ENCODE measurements around the gene NT5C1A.
A peak's percentile ranks its signal among the peaks of the same experiment; 100 is the strongest.

Gene NT5C1A

DNA sequence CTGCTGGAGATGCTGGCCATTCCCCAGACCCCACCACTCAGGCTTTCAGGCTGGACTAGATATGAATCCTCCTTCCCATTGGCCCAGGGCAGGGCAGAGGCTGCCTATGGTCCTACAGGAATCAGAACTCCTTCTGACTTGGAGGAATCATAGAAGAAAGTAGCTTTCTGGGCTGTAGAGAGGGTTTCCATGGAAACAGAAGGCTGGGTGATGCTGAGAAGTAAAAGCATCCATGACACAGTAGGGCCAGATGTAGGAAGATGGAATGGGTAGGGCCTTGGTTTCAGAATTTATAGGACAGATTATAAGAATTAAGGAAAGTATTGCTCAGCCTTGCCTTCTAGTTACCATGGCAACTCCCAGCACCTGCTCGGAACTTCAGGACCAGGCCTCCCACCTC lies 9.0 kb downstream of the NT5C1A start:
- Histone ChIP-seq H4K20me1 (no peaks in the 10 kb centered on the region; a peak in 1 of 22 replicates), H3K27me3 (no peaks in the 10 kb centered on the region), H3K4me1 (peaks cover under 1 to 12% (median 9%) of the 10 kb centered on the region in 10 experiments; a peak in 18 of 20 replicates), H3K27ac (no peak overlapping the region), H3K4me2 (no peak overlapping the region), H3K9me3 (replicated peaks in 1 of 11) (no peaks in the 10 kb centered on the region), H3K4me3 (no peak overlapping the region), H3K36me3 (no peaks in the 10 kb centered on the region), H3K9ac (no peak overlapping the region)
- TF ChIP-seq Cebpa-rat (IDR thresholded peaks at IDR 0.05): no peak

- H3K4me3 ChIP-seq: no peak overlapping the region
- no peak for TF ChIP-seq Cebpa-rat (IDR thresholded peaks at IDR 0.05)
- H4K20me1 ChIP-seq: peaks cover 0 to 5% (median 0%) of the 10 kb centered on the region in 11 experiments; a peak in 1 of 22 replicates
- H3K4me2 ChIP-seq: no peak overlapping the region
- peaks cover 13 to 31% (median 25%) of the 10 kb centered on the region in 10 experiments for H3K4me1 ChIP-seq
- H3K27me3 ChIP-seq: no peaks in the 10 kb centered on the region
- no peaks in the 10 kb centered on the region for H3K36me3 ChIP-seq
- no peak overlapping the region for H3K27ac ChIP-seq
- no peaks in the 10 kb centered on the region for H3K9me3 ChIP-seq (replicated peaks in 1 of 11)
- no peak overlapping the region for H3K9ac ChIP-seq
Measured at GRCh38 chr1:39659538-39659937, 12.4 kb downstream of the NT5C1A start.

- H3K4me2 ChIP-seq: peak overlapping the region in 1 of 11 experiments; percentile 74; a peak in 1 of 22 replicates
- H3K9me3 ChIP-seq (replicated peaks in 1 of 11): no peaks in the 10 kb centered on the region
- no peak overlapping the region for H3K27ac ChIP-seq
- peaks cover 0 to 5% (median 0%) of the 10 kb centered on the region in 11 experiments; a peak in 1 of 22 replicates for H4K20me1 ChIP-seq
- no peaks in the 10 kb centered on the region for H3K36me3 ChIP-seq
- H3K9ac ChIP-seq: no peak overlapping the region
- no peak overlapping the region for H3K4me3 ChIP-seq
- H3K27me3 ChIP-seq: no peaks in the 10 kb centered on the region
- TF ChIP-seq Cebpa-rat (IDR thresholded peaks at IDR 0.05): no peak
- H3K4me1 ChIP-seq: peaks cover 17 to 35% (median 26%) of the 10 kb centered on the region in 10 experiments
Measured at GRCh38 chr1:39659110-39659509, 12.8 kb downstream of the NT5C1A start.

- Histone ChIP-seq H3K27me3 (no peaks in the 10 kb centered on the region), H3K4me1 (peaks cover 19 to 40% (median 27%) of the 10 kb centered on the region in 10 experiments), H3K36me3 (no peaks in the 10 kb centered on the region), H3K4me3 (no peak overlapping the region), H4K20me1 (peaks cover 0 to 5% (median 0%) of the 10 kb centered on the region in 11 experiments; a peak in 1 of 22 replicates), H3K9me3 (replicated peaks in 1 of 11) (no peaks in the 10 kb centered on the region), H3K4me2 (peak overlapping the region; percentile 30 to 74 (median 64)), H3K27ac (peak overlapping the region in 7 of 11 experiments; percentile 5 to 73 (median 33); a peak in 8 of 22 replicates), H3K9ac (peak overlapping the region in 4 of 11 experiments; percentile 4 to 43 (median 18); a peak in 1 of 22 replicates)
- TF ChIP-seq Cebpa-rat (IDR thresholded peaks at IDR 0.05): no peak
Measured at GRCh38 chr1:39657923-39658485, 13.9 kb downstream of the NT5C1A start.

GRCh38 chr1:39657402-39657801 lies 14.5 kb downstream of the NT5C1A start:
- no peaks in the 10 kb centered on the region for H3K27me3 ChIP-seq
- H3K4me1 ChIP-seq: peaks cover 21 to 40% (median 28%) of the 10 kb centered on the region in 10 experiments
- peaks cover 0 to 5% (median 0%) of the 10 kb centered on the region in 11 experiments; a peak in 1 of 22 replicates for H4K20me1 ChIP-seq
- TF ChIP-seq Cebpa-rat (IDR thresholded peaks at IDR 0.05): peak in 2 of 11 experiments; percentile 32 to 48; a peak in 1 of 22 replicates
- H3K36me3 ChIP-seq: no peaks in the 10 kb centered on the region
- H3K27ac ChIP-seq: peak overlapping the region in 8 of 11 experiments; percentile 17 to 73 (median 58); a peak in 14 of 22 replicates
- no peak overlapping the region for H3K4me3 ChIP-seq
- peak overlapping the region; percentile 30 to 74 (median 64) for H3K4me2 ChIP-seq
- H3K9ac ChIP-seq: peak overlapping the region in 7 of 11 experiments; percentile 9 to 52 (median 26); a peak in 6 of 22 replicates
- no peaks in the 10 kb centered on the region for H3K9me3 ChIP-seq (replicated peaks in 1 of 11)

- peaks cover 22 to 40% (median 28%) of the 10 kb centered on the region in 10 experiments for H3K4me1 ChIP-seq
- no peak for TF ChIP-seq Cebpa-rat (IDR thresholded peaks at IDR 0.05)
- H3K4me3 ChIP-seq: no peak overlapping the region
- peak overlapping the region in 5 of 11 experiments; percentile 11 to 52 (median 26); a peak in 4 of 22 replicates for H3K9ac ChIP-seq
- no peaks in the 10 kb centered on the region for H3K9me3 ChIP-seq (replicated peaks in 1 of 11)
- no peaks in the 10 kb centered on the region for H3K36me3 ChIP-seq
- peaks cover 0 to 5% (median 0%) of the 10 kb centered on the region in 11 experiments; a peak in 1 of 22 replicates for H4K20me1 ChIP-seq
- peak overlapping the region in 7 of 11 experiments; percentile 13 to 73 (median 55); a peak in 10 of 22 replicates for H3K27ac ChIP-seq
- peak overlapping the region in 8 of 11 experiments; percentile 58 to 74 (median 66); a peak in 15 of 22 replicates for H3K4me2 ChIP-seq
- no peaks in the 10 kb centered on the region for H3K27me3 ChIP-seq
Measured at GRCh38 chr1:39656391-39656790, 15.5 kb downstream of the NT5C1A start.

- no peak overlapping the region for H3K9ac ChIP-seq
Measured at GRCh38 chr1:39655578-39656268, 16.2 kb downstream of the NT5C1A start.

GRCh38 chr1:39654291-39654690 lies 17.6 kb downstream of the NT5C1A start:
- Histone ChIP-seq H3K9me3 (replicated peaks in 1 of 11) (no peaks in the 10 kb centered on the region), H3K4me2 (peak overlapping the region in 6 of 11 experiments; percentile 17 to 61 (median 36); a peak in 9 of 22 replicates), H3K9ac (no peak overlapping the region), H3K4me3 (no peak overlapping the region), H3K4me1 (peaks cover 22 to 40% (median 28%) of the 10 kb centered on the region in 10 experiments), H3K27me3 (no peaks in the 10 kb centered on the region), H3K27ac (no peak overlapping the region), H3K36me3 (no peaks in the 10 kb centered on the region), H4K20me1 (0 out of 22 replicates have a peak, but pooled peaks cover 0 to 5% (median 0%) of the 10 kb centered on the region in 11 experiments)
- TF ChIP-seq Cebpa-rat (IDR thresholded peaks at IDR 0.05): no peak

More at GRCh38 chr1:39655578-39656268, 16.2 kb downstream of the NT5C1A start:
- Histone ChIP-seq H3K27me3 (no peaks in the 10 kb centered on the region), H3K27ac (no peak overlapping the region), H3K4me1 (peaks cover 22 to 40% (median 28%) of the 10 kb centered on the region in 10 experiments), H3K9me3 (replicated peaks in 1 of 11) (no peaks in the 10 kb centered on the region), H3K4me3 (no peak overlapping the region), H3K36me3 (no peaks in the 10 kb centered on the region), H4K20me1 (0 out of 22 replicates have a peak, but pooled peaks cover 0 to 5% (median 0%) of the 10 kb centered on the region in 11 experiments), H3K4me2 (no peak overlapping the region)
- no peak for TF ChIP-seq Cebpa-rat (IDR thresholded peaks at IDR 0.05)

DNA sequence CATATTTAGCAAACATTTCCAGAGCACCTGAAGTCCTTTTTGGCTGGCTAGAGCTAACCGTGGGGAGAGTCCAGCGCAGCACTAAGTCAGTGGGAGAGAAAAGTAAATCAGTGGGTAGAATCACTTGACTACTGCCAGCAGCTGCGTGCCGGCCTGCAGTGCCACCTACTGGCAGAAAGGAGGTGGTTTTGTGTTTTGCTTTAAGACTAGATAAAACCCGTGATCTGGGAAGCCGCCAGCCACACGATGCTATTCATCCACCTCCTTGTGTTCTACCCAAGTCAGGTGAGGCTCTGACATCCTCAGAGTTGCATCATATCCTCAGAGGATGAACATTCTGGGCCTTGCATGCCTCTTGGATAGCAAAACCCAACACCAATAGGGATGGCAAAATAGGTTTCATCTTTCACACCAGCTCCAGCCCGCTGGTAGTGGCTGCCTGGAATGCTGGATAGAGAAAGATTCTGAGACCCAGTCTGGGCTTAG lies 18.3 kb downstream of the NT5C1A start:
- Histone ChIP-seq H3K27ac (no peak overlapping the region), H3K4me3 (no peak overlapping the region), H4K20me1 (0 out of 22 replicates have a peak, but pooled peaks cover 0 to 5% (median 0%) of the 10 kb centered on the region in 11 experiments), H3K4me2 (peak overlapping the region in 5 of 11 experiments; percentile 17 to 61 (median 35); a peak in 5 of 22 replicates), H3K36me3 (no peaks in the 10 kb centered on the region), H3K4me1 (peaks cover 22 to 40% (median 33%) of the 10 kb centered on the region in 10 experiments), H3K9ac (no peak overlapping the region), H3K9me3 (replicated peaks in 1 of 11) (no peaks in the 10 kb centered on the region), H3K27me3 (no peaks in the 10 kb centered on the region)
- TF ChIP-seq Cebpa-rat (IDR thresholded peaks at IDR 0.05): no peak
